Gastrocnemius medialis (tissue), 4 donors: Measurements from ENCODE around the gene BPIFB2.

Source experiments
- POLR2A ChIP-seq, 2 donors: fragments of 450-650 bp; IDR thresholded peaks; one replicate each; pipeline ENCODE4 v1.6.1; 2017; ENCODE audit warnings: antibody characterized with exemption in 2 of 2, mild to moderate bottlenecking in 2 of 2, moderate library complexity in 2 of 2
- TF ChIP-seq, protein P1 (sequence below), 5 experiments: fragments of 450-650 bp in 3 of 5; fragments of 200-600 bp in 2 of 5; sonication (generic) in 2 of 5; IDR thresholded peaks in 4 of 5; conservative IDR thresholded peaks in 1 of 5; 1 replicate in 4 of 5; 2 replicates in 1 of 5; pipeline ENCODE4 v1.5.1; 2016 to 2019; ENCODE audit warnings: antibody characterized with exemption in 5 of 5, mild to moderate bottlenecking in 3 of 5, moderate library complexity in 3 of 5

DNA sequence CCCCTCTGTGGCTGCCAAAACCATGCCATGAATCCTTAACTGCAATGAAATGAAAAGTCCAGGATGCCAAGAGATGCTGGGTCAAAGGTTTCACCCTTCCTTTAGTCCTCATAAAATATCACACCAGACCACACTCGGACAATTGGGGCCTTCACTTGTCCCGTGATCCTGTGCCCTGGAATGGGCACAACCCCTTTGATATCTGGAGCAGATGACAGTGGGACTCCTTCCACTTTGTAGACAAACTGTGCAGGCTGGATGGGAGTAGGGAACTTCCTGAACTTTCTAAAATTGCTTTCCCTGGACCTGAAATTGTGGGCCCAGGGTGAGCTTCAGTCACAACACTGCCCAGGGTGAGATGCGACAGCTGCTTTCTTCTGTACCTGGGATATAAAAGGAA is 14.4 kb downstream of the BPIFB2 start:
- TF ChIP-seq, protein P1, sequence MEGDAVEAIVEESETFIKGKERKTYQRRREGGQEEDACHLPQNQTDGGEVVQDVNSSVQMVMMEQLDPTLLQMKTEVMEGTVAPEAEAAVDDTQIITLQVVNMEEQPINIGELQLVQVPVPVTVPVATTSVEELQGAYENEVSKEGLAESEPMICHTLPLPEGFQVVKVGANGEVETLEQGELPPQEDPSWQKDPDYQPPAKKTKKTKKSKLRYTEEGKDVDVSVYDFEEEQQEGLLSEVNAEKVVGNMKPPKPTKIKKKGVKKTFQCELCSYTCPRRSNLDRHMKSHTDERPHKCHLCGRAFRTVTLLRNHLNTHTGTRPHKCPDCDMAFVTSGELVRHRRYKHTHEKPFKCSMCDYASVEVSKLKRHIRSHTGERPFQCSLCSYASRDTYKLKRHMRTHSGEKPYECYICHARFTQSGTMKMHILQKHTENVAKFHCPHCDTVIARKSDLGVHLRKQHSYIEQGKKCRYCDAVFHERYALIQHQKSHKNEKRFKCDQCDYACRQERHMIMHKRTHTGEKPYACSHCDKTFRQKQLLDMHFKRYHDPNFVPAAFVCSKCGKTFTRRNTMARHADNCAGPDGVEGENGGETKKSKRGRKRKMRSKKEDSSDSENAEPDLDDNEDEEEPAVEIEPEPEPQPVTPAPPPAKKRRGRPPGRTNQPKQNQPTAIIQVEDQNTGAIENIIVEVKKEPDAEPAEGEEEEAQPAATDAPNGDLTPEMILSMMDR (IDR thresholded peaks at IDR 0.05 in 4 of 5, conservative IDR thresholded peaks at IDR 0.05 in 1 of 5): no peak
- TF ChIP-seq POLR2A (IDR thresholded peaks at IDR 0.05): no peak
